ENCODE data around the gene KIR2DL3.
"Not testable (repeated sequence)": the region's sequence is repeated elsewhere in the genome, so short reads cannot be mapped to it uniquely, and the experiment has no call there.

Gene KIR2DL3

GRCh38 chr19:54747614-54748322 lies 9.5 kb downstream of the KIR2DL3 start:
- DNase-seq: not testable (repeated sequence)

DNA sequence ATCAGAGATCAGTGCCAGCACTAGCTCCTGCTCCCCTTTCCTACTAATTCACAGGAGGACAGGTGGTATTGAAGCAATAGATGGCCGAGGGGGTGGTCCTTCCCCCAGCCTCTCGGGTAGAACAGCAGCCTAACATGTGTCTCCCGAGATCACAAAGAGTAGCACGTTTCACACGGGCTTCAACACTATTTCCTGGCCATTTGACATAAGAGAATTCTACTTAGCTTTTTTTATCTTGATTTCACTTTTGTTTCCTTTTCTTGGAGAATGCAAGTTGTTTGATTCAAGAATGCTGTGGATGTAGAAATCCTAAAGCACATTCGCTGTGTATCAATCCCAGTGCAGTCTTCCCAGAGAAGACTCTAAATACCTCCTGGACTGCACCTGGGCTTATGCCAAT lies 12.0 kb downstream of the KIR2DL3 start:
- DNase-seq: not testable (repeated sequence)

GRCh38 chr19:54756204-54757110 lies 18.1 kb downstream of the KIR2DL3 start:
- DNase-seq: not testable (repeated sequence)

GRCh38 chr19:54758577-54758976 lies 20.3 kb downstream of the KIR2DL3 start:
- DNase-seq: not testable (repeated sequence)

- DNase-seq: not testable (repeated sequence)
These were observed 25.9 kb downstream of the KIR2DL3 start for GRCh38 chr19:54764219-54764618.

DNA sequence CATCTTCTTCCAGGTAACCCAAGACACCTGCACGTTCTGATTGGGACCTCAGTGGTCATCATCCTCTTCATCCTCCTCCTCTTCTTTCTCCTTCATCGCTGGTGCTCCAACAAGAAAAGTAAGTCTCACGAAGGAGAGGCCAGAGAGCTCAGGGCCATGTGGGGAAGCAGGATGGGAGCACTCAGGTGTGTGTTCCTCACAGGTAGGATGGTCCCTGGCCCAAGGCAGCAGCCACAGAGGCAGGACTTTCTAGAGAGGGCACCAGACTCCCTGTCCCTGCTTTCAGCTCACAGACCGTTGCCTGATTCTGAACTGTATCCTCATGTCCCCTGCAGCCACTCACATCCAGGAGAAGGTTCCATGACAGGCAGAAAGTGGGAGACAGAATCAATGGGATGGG lies 28.2 kb downstream of the KIR2DL3 start:
- not testable (repeated sequence) for DNase-seq

GRCh38 chr19:54769646-54770045 lies 31.3 kb downstream of the KIR2DL3 start, which contains the start of gene KIR2DL1:
TSS of gene KIR2DL1 (plus strand) at chr19:54769793. CDS start at chr19:54769851, 58 bp downstream.
- DNase-seq: not testable (repeated sequence)

DNA sequence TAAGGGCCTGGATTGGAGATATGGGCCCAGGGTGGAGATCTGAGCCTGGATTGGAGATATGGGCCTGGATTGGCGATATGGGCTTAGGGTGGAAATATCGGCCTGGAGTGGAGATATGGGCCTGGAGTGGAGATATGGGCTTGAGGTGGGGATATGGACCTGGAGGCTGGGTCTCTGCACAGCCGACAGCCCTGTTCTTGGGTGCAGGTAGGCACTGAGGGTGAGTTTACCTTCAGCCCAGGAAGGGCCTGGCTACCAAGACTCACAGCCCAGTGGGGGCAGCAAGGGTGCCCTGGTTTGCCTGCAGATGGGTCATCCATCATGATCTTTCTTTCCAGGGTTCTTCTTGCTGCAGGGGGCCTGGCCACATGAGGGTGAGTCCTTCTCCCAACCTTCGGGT lies 32.2 kb downstream of the KIR2DL3 start:
- not testable (repeated sequence) for DNase-seq

DNA sequence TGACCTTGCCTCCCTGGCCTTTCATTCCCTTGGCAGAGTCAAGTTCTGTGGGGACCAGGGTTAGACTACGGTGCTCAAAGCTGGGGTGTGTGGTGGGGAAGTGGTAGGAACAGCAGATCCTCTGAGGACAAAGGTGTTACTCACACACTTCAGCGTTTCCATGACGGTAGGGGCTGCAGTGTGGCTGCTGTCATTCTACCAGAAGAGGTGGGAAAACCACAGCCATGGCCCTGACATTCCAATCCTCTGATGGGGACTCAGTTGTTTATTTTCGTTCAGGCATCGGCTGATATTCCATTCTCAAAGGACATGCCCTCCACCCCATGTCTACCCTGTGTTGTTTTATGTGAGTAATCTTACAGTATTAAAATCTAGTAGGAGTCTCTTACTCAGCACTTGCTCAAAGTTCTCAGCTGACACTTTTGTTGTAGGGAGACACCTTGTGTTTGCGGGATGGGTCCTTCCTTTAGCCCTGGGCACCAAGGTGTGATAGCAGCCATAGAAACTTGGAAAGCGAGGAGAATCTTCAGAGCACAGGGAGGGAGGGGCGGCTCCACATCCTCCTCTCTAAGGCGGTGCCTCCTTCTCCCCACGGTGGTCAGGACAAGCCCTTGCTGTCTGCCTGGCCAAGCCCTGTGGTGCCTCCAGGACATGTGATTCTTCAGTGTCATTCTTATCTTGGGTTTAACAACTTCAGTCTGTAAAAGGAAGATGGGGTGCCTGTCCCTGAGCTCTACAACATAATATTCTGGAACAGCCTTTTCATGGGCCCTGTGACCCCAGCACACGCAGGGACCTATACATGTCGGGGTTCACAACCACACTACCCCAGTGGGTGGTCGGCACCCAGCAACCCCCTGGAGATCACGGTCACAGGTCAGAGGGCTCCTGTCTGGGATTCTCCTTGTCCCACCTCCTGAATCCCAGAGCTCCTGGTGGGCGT lies 33.0 kb downstream of the KIR2DL3 start:
- DNase-seq: not testable (repeated sequence)

GRCh38 chr19:54772666-54773065 lies 34.4 kb downstream of the KIR2DL3 start:
- not testable (repeated sequence) for DNase-seq

DNA sequence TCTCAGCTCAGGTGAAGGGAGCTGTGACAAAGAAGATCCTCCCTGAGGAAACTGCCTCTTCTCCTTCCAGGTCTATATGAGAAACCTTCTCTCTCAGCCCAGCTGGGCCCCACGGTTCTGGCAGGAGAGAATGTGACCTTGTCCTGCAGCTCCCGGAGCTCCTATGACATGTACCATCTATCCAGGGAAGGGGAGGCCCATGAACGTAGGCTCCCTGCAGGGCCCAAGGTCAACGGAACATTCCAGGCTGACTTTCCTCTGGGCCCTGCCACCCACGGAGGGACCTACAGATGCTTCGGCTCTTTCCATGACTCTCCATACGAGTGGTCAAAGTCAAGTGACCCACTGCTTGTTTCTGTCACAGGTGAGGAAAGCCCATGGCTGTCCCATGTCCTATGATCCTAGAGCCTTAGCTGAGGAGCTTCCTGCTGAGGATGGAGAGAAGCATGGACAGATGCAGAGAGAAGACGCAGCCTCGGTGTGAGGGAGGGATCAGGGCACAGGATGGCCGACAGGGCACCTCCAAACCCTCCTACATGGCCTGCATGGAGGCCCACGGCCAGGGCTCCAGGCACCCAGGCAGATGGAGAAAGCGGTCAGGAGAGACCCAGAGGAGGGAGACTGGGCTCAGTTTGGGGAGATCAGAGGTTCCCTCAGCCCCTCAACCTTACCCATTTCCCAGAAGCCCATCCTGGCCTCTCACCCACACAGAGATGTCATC lies 36.9 kb downstream of the KIR2DL3 start:
- DNase-seq: not testable (repeated sequence)

DNA sequence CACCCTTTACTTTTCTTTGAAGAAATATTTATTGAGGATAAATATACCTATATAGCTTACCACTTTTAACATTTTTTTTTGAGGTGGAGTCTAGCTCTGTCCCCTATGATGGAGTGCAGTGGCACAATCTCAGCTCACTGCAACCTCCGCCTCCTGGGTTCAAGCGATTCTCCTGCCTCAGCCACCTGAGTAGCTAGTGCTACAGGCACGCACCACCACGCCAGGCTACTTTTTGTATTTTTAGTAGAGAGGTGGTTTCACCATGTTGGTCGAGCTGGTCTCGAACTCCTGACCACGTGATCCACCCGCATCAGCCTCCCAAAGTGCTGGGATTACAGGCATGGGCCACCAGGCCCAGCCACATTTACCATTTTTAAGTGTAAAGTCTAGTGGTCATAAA lies 37.5 kb downstream of the KIR2DL3 start:
- DNase-seq: not testable (repeated sequence)

DNA sequence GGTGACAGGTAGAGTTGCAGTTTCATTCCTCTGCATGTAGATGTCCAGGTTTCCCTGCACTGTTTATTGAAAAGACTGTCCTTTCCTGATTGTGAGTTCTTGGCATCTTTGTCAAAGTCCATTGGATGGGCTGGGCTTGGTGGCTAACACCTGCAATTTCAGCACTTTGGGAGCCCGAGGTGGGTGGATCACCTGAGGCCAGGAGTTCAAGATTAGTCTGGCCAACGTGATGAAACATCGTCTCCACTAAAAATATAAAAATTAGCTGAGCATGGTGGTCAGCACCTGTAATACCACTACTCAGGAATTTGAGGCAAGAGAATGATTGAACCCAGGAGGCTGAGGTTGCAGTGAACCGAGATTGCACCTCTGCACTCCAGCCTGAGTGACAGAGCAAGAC lies 39.5 kb downstream of the KIR2DL3 start:
- not testable (repeated sequence) for DNase-seq

DNA sequence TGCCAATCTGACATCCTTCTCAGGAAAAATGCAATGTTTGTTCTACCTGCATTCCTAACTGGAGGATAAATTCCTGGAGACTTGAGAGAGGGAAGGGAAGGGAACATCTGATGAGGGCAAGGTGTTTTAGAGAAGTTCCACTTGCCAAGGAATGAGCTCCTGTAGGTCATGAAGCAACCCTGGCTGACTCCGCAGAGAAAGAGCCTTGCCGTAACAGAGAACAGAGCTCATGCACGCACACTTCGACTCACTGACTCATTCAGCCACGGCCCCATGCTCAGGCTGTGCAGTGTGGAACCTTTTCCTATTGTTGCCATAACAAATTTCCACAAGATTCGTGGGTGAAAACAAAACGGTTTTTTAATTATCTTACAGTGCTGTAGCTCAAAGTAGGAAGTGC lies 40.6 kb downstream of the KIR2DL3 start:
- not testable (repeated sequence) for DNase-seq

DNA sequence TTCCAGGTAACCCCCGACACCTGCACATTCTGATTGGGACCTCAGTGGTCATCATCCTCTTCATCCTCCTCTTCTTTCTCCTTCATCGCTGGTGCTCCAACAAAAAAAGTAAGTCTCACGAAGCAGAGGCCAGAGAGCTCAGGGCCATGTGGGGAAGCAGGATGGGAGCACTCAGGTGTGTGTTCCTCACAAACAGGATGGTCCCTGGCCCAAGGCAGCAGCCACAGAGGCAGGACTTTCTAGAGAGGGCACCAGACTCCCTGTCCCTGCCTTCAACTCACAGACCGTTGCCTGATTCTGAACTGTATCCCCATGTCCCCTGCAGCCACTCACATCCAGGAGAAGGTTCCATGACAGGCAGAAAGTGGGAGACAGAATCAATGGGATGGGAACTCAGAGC lies 44.6 kb downstream of the KIR2DL3 start:
- not testable (repeated sequence) for DNase-seq

- DNase-seq: not testable (repeated sequence)
These were observed 47.9 kb downstream of the KIR2DL3 start for GRCh38 chr19:54786091-54786723.

GRCh38 chr19:54788154-54788553 lies 49.8 kb downstream of the KIR2DL3 start:
- not testable (repeated sequence) for DNase-seq

- DNase-seq: no peak
These were observed 52.4 kb downstream of the KIR2DL3 start for GRCh38 chr19:54790711-54791110.

DNA sequence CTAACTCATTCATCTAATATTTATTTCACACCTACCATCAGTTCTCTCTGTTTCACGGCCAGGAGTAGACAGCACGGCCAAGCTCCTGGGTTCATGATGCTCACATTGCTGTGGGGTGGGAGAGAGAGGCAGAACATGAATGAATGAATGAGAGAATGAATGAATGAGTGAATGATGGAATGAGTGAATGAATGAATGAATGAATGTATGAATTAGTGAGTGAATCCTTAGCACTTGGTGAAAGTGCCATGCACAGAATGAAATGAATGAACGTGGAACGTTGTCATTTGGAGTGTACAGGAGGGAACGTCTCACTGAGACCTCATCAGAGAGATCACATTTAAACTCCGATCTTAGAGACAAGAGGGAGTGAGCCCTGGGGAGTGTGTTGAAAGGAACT lies 53.2 kb downstream of the KIR2DL3 start:
- DNase-seq: no peak

DNA sequence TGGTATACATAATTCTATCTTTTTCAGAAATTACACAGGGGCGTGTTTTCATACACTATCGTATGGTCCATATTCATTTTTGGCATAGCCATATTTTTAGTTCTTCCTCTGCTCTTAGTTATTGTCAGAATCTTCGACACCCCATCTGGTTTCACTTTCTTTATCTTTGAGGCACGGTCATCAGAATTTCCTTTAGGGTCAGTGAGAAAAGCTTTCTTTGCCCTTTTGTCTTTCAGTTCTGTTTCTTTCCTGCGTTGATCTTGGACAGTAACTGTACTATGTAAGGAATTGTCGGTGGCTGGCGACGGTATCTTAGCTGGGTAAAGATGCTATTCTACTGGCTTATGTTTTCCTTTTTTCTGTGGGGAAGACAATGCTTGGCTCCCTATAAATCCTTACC lies 54.5 kb downstream of the KIR2DL3 start:
- DNase-seq: no peak

DNA sequence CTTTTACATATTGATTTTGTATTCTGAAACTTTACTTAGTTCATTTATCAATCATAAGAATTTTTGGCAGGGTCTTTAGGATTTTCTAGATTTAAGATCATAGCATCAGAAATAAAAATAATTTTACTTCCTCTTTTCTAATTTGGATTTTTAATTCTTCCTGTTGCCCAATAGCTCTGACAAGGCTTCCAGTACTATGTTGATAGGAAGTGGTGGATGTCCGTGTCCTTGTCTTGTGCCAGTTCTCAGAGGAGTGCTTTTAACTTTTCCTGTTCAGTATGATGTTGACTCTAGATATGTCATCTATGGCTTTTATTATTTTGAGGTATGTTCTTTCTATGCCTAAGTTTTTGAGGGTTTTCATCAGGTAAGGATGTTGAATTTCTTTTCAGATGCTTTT lies 57.4 kb downstream of the KIR2DL3 start:
- DNase-seq: no peak
